22Rv1 (cell line): ENCODE data around the gene NPAS2.

Source experiments
- ZFX ChIP-seq: fragments of 450-650 bp; IDR thresholded peaks from 2 replicates; pipeline ENCODE4 v1.6.1; 2017; ENCODE audit warnings: antibody characterized with exemption, borderline replicate concordance
- TF ChIP-seq, protein P1 (sequence below): fragments of 450-650 bp; IDR thresholded peaks from 2 replicates; pipeline ENCODE4 v1.5.1; 2017; ENCODE audit warnings: mild to moderate bottlenecking

DNA sequence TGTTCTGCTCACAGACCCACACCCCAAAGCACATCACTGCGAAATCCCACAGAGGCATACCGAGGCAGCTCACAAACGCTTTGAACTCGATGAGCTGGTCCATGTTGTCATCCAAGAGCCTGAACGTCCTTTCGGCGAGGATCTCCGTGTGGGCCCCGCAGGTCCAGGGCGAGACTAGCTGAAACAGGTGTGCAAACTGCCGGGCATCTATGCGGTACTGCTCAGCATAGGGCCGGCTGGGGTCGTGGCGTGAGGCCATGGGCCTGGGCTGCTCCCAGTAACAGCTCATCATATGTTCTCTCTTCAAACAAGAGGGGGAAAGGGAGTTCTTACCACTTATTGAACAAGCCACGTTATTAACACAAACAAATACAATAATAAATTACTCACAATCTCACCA, 202.3 kb downstream of the NPAS2 start:
- TF ChIP-seq, protein P1, sequence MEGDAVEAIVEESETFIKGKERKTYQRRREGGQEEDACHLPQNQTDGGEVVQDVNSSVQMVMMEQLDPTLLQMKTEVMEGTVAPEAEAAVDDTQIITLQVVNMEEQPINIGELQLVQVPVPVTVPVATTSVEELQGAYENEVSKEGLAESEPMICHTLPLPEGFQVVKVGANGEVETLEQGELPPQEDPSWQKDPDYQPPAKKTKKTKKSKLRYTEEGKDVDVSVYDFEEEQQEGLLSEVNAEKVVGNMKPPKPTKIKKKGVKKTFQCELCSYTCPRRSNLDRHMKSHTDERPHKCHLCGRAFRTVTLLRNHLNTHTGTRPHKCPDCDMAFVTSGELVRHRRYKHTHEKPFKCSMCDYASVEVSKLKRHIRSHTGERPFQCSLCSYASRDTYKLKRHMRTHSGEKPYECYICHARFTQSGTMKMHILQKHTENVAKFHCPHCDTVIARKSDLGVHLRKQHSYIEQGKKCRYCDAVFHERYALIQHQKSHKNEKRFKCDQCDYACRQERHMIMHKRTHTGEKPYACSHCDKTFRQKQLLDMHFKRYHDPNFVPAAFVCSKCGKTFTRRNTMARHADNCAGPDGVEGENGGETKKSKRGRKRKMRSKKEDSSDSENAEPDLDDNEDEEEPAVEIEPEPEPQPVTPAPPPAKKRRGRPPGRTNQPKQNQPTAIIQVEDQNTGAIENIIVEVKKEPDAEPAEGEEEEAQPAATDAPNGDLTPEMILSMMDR = no peak
- TF ChIP-seq ZFX = no peak
